Right lobe of liver (tissue), 6 donors: ENCODE results near the gene ERBB4. TPM values are rescaled to one million over a fixed set of nuclear protein-coding genes. Genes with fewer than 3 reads are reported as not detected.

ENCODE experiments used
- ATAC-seq, 4 donors: fragments of 200-7000 bp; cut with Tn5 transposase; one replicate each; pipeline ENCODE4 v1.9.1; 2020; ENCODE audit warnings: mild to moderate bottlenecking in 4 of 4, moderate library complexity in 4 of 4
- DNase-seq, 3 donors: peaks; one replicate each; pipeline ENCODE4 v3.0.0-alpha.2; 2020
- H3K27ac ChIP-seq, 3 donors: fragments of 200-600 bp; one replicate each; pipeline ENCODE4 v1.8.0; 2022
- H3K27me3 ChIP-seq, 2 donors: fragments of 200-600 bp; one replicate each; pipeline ENCODE4 v1.8.0; 2022
- H3K36me3 ChIP-seq, 4 donors: fragments of 200-600 bp; sonication (generic) in 1 of 4; one replicate each; pipeline versions ENCODE4 v1.5.1 to v1.8.0; 2017 to 2022; ENCODE audit warnings: control low read depth in 1 of 4
- H3K4me1 ChIP-seq, 4 donors: fragments of 200-600 bp; sonication (generic) in 1 of 4; one replicate each; pipeline versions ENCODE4 v1.5.1 to v1.8.0; 2017 to 2022; ENCODE audit warnings: control low read depth in 1 of 4
- H3K4me3 ChIP-seq, 3 donors: fragments of 200-600 bp; one replicate each; pipeline ENCODE4 v1.8.0; 2022
- H3K9me3 ChIP-seq, 4 donors: fragments of 200-600 bp; sonication (generic) in 1 of 4; one replicate each; pipeline versions ENCODE4 v1.5.1 to v1.8.0; 2017 to 2022; ENCODE audit warnings: control low read depth in 1 of 4
- CTCF ChIP-seq, 4 donors: fragments of 200-600 bp in 3 of 4; fragments of 450-650 bp in 1 of 4; IDR thresholded peaks; one replicate each; pipeline versions ENCODE4 v1.5.1 to v1.8.0; 2016 to 2022; ENCODE audit warnings: antibody characterized with exemption in 4 of 4, mild to moderate bottlenecking in 2 of 4
- POLR2A ChIP-seq: fragments of 450-650 bp; IDR thresholded peaks from one replicate; pipeline ENCODE4 v1.6.1; 2017; ENCODE audit warnings: antibody characterized with exemption, mild to moderate bottlenecking
- WGBS: methylation state at CpG from one replicate; pipeline ENCODE4 v1.1.6; 2018; ENCODE audit warnings: low coverage, low lambda C conversion rate; ENCODE audit not compliant: insufficient coverage; ENCODE audit errors: missing lambda C conversion rate; 5-methylcytosine and 5-hydroxymethylcytosine counted together
- intact Hi-C, 2 donors: fragments of 100-400 bp; cut with DNase I; formaldehyde crosslinking; loops; one replicate each; pipeline versions ENCODE4 v1.11.2 to v1.14.1; 2022
- total RNA-seq, 6 experiments: library from RNA; depleted of rRNA in 2 of 6; stranded (reverse); fragments of >200 nt in 2 of 6; fragmentation: NEBNext Ultra II Directional in 3 of 6; extraction: Animal tissue kit (Norgen Biotek cat#: 25700) in 3 of 6; gene quantifications; one replicate each; pipeline versions ENCODE4 v1.1.0 to v1.2.4, GENCODE V29; 2016 to 2023
- donor health status: DM: no; HTN: yes; CAD: no.
- donor health status: DM: no; HTN: no; CAD: no.
- donor health status: DM: no; HTN: no; CAD: no.
- donor health status: DM: no; HTN: yes; CAD: no.
- donor health status: DM: no; HTN: yes; CAD: no.

Gene ERBB4
- total RNA-seq, 6 experiments from 2014 or later: 0.02 to 0.59 (median 0.08) TPM; not detected in 2

DNA sequence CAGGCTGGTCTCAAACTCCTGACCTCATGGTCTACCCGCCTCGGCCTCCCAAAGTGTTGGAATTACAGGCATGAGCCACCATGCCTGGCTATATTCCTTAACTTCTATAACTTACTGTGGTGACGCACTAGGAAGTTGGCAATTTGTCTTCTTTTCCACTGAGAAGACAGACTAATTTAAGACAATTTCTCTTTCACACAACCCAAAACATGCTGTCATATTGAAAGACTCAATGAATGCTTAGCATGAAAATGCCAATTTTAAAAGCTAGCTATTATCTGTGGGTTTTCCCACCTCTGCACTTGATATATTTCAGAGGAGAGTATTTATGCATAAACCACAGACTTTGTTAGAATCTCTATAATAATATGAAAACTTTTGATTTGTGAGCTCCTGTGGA, 84.5 kb downstream of the ERBB4 start:
- ATAC-seq (no peak), DNase-seq (no peak)
- no peaks in the 10 kb centered on the region for H3K36me3 ChIP-seq
- WGBS: 72% methylated on average over 3 of the region's 3 CpGs
- H3K27ac ChIP-seq: no peak overlapping the region
- intact Hi-C loops: no loop called here
- no peaks in the 10 kb centered on the region for H3K27me3 ChIP-seq
- H3K4me3 ChIP-seq: no peak overlapping the region
- no peak for TF ChIP-seq POLR2A
- no peaks in the 10 kb centered on the region for H3K4me1 ChIP-seq
- no peaks in the 10 kb centered on the region for H3K9me3 ChIP-seq

GRCh38 chr2:212451786-212452231, 86.8 kb downstream of the ERBB4 start:
- Histone ChIP-seq H3K9me3 (no peaks in the 10 kb centered on the region), H3K27me3 (no peaks in the 10 kb centered on the region), H3K36me3 (no peaks in the 10 kb centered on the region), H3K4me1 (no peaks in the 10 kb centered on the region), H3K4me3 (no peak overlapping the region), H3K27ac (no peak overlapping the region)
- TF ChIP-seq CTCF (IDR thresholded peaks at IDR 0.05) (no peak), POLR2A (no peak)
- ATAC-seq: no peak
- intact Hi-C loops: no loop called here
- DNase-seq: no peak
- 0% methylated on average over 1 of the region's 1 CpG for WGBS

GRCh38 chr2:212448698-212449097, 89.9 kb downstream of the ERBB4 start:
- Histone ChIP-seq H3K27me3 (no peaks in the 10 kb centered on the region), H3K4me3 (no peak overlapping the region), H3K4me1 (no peaks in the 10 kb centered on the region), H3K27ac (no peak overlapping the region), H3K9me3 (no peaks in the 10 kb centered on the region), H3K36me3 (no peaks in the 10 kb centered on the region)
- WGBS: 53% methylated on average over 1 of the region's 1 CpG
- DNase-seq (no peak), ATAC-seq (no peak)
- intact Hi-C loops: no loop called here
- TF ChIP-seq POLR2A (no peak), CTCF (IDR thresholded peaks at IDR 0.05) (no peak)

DNA sequence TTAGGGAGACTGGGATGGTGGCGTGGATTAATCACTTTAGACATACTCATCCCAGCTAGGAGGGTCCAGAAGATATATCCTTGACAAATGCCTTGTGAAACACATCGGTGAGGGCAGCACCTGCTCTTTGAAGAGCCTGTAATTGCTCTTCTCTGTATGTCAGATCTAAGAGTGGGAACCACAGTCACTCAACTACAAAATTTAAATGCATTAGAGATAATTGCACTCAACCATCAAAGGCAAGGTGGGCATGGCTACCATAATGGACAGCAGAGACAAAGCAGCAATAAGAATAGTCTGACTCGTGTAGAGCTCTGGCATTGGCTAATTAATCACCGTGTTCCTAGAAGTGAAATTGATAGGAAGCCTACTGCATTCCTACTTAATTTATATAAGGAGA, 96.8 kb downstream of the ERBB4 start:
- intact Hi-C loops: no loop called here
- TF ChIP-seq POLR2A: no peak
- 61% methylated on average over 4 of the region's 4 CpGs for WGBS

GRCh38 chr2:212441141-212441540, 97.5 kb downstream of the ERBB4 start:
- intact Hi-C loops: no loop called here

More for the DNA sequence above, 96.8 kb downstream of the ERBB4 start:
- H3K4me3 ChIP-seq: no peak overlapping the region
- ATAC-seq: no peak
- no peaks in the 10 kb centered on the region for H3K36me3 ChIP-seq
- H3K9me3 ChIP-seq: no peaks in the 10 kb centered on the region
- no peak overlapping the region for H3K27ac ChIP-seq
- H3K27me3 ChIP-seq: no peaks in the 10 kb centered on the region
- H3K4me1 ChIP-seq: no peaks in the 10 kb centered on the region
- no peak for DNase-seq

More at GRCh38 chr2:212441141-212441540, 97.5 kb downstream of the ERBB4 start:
- H3K27me3 ChIP-seq: no peaks in the 10 kb centered on the region
- no peak overlapping the region for H3K4me3 ChIP-seq
- TF ChIP-seq CTCF (IDR thresholded peaks at IDR 0.05) (no peak), POLR2A (no peak)
- DNase-seq (no peak), ATAC-seq (no peak)
- H3K9me3 ChIP-seq: no peaks in the 10 kb centered on the region
- no peaks in the 10 kb centered on the region for H3K4me1 ChIP-seq
- no peak overlapping the region for H3K27ac ChIP-seq
- WGBS: 57% methylated on average over 1 of the region's 1 CpG
- H3K36me3 ChIP-seq: no peaks in the 10 kb centered on the region
